ENCODE measurements around the gene NEU2. TPM values are rescaled to one million over a fixed set of nuclear protein-coding genes. Genes with fewer than 3 reads are reported as not detected.

The NEU2 gene
- total and polyA plus RNA-seq, 2 of the 13 experiments (the other 11 are each of a cell fraction or from before 2014, with no cell fraction given) = not detected

DNA sequence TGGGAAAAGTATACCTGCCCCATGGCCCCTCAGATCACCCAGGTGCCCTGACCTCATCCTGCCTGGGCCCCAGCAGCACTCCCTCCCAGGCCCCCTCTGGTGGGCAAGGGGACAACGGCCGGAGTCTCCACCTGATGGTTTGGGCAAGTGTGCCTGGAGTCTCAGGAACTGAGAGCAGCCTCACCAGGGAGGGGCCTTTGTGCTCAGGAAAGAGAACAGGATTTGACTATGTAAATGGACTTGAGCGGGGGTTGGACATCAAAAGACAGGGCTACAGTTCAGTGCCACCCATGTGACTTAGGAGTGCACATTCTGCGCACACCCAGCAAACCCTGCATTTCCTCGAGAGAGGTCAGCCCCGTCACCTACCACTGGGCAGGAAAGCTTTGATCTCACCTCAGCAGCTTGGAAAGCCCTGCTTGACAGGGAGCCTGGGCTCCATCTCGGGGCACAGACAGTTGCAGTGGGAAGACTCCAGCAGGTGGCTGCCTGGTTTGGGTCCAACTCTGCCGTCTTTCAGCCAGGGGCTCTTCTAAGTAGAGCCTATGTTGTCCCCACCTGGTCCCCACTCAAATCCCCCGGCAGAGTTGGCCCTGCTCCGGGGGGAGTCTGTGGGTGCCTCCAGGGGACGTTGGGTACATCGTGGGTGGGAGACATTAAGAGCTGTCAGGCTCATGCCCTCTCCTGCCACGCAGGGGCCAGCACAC is 30.9 kb downstream of the NEU2 start (continued):
- TF ChIP-seq BRF2 (CRISPR knock-in tag; IDR thresholded peaks at IDR 0.05) = no peak; the same call in 1 of the 2 replicates
- no peak for TF ChIP-seq ZBTB1 (CRISPR knock-in tag; IDR thresholded peaks at IDR 0.05; ENCODE audit: borderline replicate concordance)
- no peak; the same call in 1 of the 2 replicates for TF ChIP-seq ZNF777 (CRISPR knock-in tag; IDR thresholded peaks at IDR 0.05)
- TF ChIP-seq, protein P1, sequence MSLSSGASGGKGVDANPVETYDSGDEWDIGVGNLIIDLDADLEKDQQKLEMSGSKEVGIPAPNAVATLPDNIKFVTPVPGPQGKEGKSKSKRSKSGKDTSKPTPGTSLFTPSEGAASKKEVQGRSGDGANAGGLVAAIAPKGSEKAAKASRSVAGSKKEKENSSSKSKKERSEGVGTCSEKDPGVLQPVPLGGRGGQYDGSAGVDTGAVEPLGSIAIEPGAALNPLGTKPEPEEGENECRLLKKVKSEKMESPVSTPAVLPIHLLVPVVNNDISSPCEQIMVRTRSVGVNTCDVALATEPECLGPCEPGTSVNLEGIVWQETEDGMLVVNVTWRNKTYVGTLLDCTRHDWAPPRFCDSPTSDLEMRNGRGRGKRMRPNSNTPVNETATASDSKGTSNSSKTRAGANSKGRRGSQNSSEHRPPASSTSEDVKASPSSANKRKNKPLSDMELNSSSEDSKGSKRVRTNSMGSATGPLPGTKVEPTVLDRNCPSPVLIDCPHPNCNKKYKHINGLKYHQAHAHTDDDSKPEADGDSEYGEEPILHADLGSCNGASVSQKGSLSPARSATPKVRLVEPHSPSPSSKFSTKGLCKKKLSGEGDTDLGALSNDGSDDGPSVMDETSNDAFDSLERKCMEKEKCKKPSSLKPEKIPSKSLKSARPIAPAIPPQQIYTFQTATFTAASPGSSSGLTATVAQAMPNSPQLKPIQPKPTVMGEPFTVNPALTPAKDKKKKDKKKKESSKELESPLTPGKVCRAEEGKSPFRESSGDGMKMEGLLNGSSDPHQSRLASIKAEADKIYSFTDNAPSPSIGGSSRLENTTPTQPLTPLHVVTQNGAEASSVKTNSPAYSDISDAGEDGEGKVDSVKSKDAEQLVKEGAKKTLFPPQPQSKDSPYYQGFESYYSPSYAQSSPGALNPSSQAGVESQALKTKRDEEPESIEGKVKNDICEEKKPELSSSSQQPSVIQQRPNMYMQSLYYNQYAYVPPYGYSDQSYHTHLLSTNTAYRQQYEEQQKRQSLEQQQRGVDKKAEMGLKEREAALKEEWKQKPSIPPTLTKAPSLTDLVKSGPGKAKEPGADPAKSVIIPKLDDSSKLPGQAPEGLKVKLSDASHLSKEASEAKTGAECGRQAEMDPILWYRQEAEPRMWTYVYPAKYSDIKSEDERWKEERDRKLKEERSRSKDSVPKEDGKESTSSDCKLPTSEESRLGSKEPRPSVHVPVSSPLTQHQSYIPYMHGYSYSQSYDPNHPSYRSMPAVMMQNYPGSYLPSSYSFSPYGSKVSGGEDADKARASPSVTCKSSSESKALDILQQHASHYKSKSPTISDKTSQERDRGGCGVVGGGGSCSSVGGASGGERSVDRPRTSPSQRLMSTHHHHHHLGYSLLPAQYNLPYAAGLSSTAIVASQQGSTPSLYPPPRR (CRISPR knock-in tag; IDR thresholded peaks at IDR 0.05; ENCODE audit: borderline replicate concordance) = peak; percentile 89
- TF ChIP-seq ZFP91 (CRISPR knock-in tag; IDR thresholded peaks at IDR 0.05; ENCODE audit: borderline replicate concordance) = peak; percentile 89
- TF ChIP-seq SUZ12 (IDR thresholded peaks at IDR 0.05; ENCODE audit: low read depth, low read length) = no peak
- peak; percentile 96 for TF ChIP-seq ZNF451 (CRISPR knock-in tag; IDR thresholded peaks at IDR 0.05)
- TF ChIP-seq ZSCAN25 (CRISPR knock-in tag; IDR thresholded peaks at IDR 0.05) = peak; percentile 92
- TF ChIP-seq, protein P2, sequence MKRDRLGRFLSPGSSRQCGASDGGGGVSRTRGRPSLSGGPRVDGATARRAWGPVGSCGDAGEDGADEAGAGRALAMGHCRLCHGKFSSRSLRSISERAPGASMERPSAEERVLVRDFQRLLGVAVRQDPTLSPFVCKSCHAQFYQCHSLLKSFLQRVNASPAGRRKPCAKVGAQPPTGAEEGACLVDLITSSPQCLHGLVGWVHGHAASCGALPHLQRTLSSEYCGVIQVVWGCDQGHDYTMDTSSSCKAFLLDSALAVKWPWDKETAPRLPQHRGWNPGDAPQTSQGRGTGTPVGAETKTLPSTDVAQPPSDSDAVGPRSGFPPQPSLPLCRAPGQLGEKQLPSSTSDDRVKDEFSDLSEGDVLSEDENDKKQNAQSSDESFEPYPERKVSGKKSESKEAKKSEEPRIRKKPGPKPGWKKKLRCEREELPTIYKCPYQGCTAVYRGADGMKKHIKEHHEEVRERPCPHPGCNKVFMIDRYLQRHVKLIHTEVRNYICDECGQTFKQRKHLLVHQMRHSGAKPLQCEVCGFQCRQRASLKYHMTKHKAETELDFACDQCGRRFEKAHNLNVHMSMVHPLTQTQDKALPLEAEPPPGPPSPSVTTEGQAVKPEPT (CRISPR knock-in tag; IDR thresholded peaks at IDR 0.05; ENCODE audit: low read depth) = no peak; the same call in 1 of the 2 replicates
- no peak for TF ChIP-seq HMGA1 (CRISPR knock-in tag; conservative IDR thresholded peaks at IDR 0.05)
- TF ChIP-seq EEA1 (CRISPR knock-in tag; IDR thresholded peaks at IDR 0.05; ENCODE audit: borderline replicate concordance) = no peak
- TF ChIP-seq TAF1 (CRISPR knock-in tag; IDR thresholded peaks at IDR 0.05) = peak; percentile 50; the same call in 1 of the 2 replicates
- TF ChIP-seq MEF2D (CRISPR knock-in tag; IDR thresholded peaks at IDR 0.05) = peak; percentile 87; the same call in 1 of the 2 replicates
- no peak for TF ChIP-seq REL (CRISPR knock-in tag; conservative IDR thresholded peaks at IDR 0.05)
- no peak for TF ChIP-seq E2F1 (CRISPR knock-in tag; IDR thresholded peaks at IDR 0.05)
- no peak for TF ChIP-seq ZNF234 (CRISPR knock-in tag; conservative IDR thresholded peaks at IDR 0.05)
- TF ChIP-seq ZNF570 (CRISPR knock-in tag; IDR thresholded peaks at IDR 0.05; ENCODE audit: borderline replicate concordance) = no peak
- no peak for TF ChIP-seq ZNF138 (CRISPR knock-in tag; IDR thresholded peaks at IDR 0.05; ENCODE audit: low read depth)

Data from HepG2 (cell line).